ENCODE measurements around the gene KIAA1671. TPM values are rescaled to one million over a fixed set of nuclear protein-coding genes. Genes with fewer than 3 reads are reported as not detected.

Gene KIAA1671
- total and polyA plus RNA-seq, 9 of the 15 experiments (the other 6 are each of a cell fraction or from before 2014, with no cell fraction given) = under 0.01 to 0.11 (median 0.02) TPM; not detected in 5

GRCh38 chr22:25012741-25013143 lies 60.2 kb downstream of the KIAA1671 start (continued):
- TF ChIP-seq ZNF143 (CRISPR knock-in tag; IDR thresholded peaks at IDR 0.05) = no peak
- TF ChIP-seq ZNF263 (CRISPR knock-in tag; IDR thresholded peaks at IDR 0.05; ENCODE audit: borderline replicate concordance) = no peak
- TF ChIP-seq DLX4 (CRISPR knock-in tag; IDR thresholded peaks at IDR 0.05) = no peak
- TF ChIP-seq ZNF407 (IDR thresholded peaks at IDR 0.05; ENCODE audit: low read depth) = no peak
- TF ChIP-seq TCF7L2 (IDR thresholded peaks at IDR 0.05; ENCODE audit: low read depth, low read length) = no peak
- TF ChIP-seq RBM15 (IDR thresholded peaks at IDR 0.05; ENCODE audit: insufficient read depth, low read length) = no peak
- no peak for TF ChIP-seq TBP (optimal IDR thresholded peaks at IDR 0.05; ENCODE audit: low read depth, low read length)
- TF ChIP-seq ZEB2 (IDR thresholded peaks at IDR 0.05) = no peak
- TF ChIP-seq PRMT5 (CRISPR knock-in tag; IDR thresholded peaks at IDR 0.05) = no peak
- no peak for TF ChIP-seq TEAD4 (IDR thresholded peaks at IDR 0.05; ENCODE audit: low read length)
- TF ChIP-seq TEAD4 (CRISPR knock-in tag; IDR thresholded peaks at IDR 0.05; ENCODE audit: borderline replicate concordance) = no peak
- no peak for TF ChIP-seq ZNF609 (CRISPR knock-in tag; IDR thresholded peaks at IDR 0.05; ENCODE audit: borderline replicate concordance)
- TF ChIP-seq ZBTB49 (CRISPR knock-in tag; IDR thresholded peaks at IDR 0.05; ENCODE audit: borderline replicate concordance) = no peak
